Stimulated activated CD4-positive, alpha-beta T cell treated with anti-CD3 and anti-CD28 coated beads, Interleukin-1b, Interleukin-23, amount 100 ng/mL, for 48 hours (primary cell): ENCODE data around the gene AGPAT3.

Experiments
- DNase-seq: peaks from one replicate; pipeline ENCODE4 v3.0.0-alpha.2; 2020

AGPAT3 gene

GRCh38 chr21:44003307-44003966 is 138.4 kb downstream of the AGPAT3 start:
- DNase-seq = no peak

DNA sequence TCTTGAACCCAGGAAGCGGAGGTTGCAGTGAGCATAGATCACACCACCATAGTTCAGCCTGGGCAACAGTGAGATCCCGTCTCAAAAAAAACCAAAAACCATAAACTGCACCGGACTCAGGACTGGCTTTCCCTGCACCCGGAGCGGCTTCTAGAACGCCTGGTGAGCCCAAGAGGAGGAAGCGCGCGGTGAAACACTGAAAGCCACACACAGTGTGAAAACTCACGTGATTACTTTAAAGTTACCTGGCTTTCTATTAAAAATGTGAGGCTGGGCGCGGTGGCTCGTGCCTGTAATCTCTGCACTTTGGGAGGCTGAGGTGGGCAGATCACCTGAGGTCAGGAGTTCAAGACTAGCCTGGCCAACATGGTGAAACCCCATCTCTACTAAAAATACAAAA is 140.0 kb downstream of the AGPAT3 start:
- no peak for DNase-seq

DNA sequence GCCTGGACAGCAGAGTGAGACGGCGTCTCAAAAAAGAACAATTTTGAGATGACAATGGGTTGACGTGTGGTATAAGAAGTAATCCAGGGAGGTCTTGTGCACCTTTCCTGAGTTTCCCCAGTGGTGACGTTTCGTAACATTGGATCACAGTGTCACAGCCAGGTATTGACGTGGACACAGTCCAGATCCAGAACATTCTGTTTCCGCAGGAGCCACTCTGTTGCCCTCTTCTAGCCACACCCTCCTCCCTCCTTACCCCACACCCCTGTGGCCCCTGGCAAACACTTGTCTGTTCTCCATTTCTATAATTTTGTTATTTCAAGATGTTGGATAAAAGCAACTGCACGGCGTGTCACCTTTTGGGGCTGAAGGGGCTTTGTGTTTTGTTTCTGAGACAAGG is 140.6 kb downstream of the AGPAT3 start:
- DNase-seq = no peak

GRCh38 chr21:44006017-44006619 is 141.1 kb downstream of the AGPAT3 start:
- DNase-seq = no peak

DNA sequence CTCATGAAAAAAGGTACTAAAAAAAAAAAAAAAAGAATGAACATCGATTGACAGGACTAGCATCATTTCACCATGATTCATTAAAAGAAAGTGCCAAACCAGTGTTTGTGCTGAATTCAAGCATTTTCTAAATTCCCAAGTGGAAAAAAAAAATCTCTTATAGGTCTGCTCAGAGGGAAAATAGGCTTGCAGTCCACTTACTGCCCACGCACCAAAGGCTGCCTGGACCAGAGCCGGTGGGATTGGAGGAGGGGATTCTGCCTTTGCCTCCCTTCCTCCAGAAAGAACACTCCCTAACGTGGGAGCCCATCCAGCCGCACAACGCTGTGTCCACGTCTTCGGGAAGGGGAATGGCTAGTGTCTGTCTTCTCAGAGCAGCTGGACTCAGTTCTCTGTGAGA is 141.6 kb downstream of the AGPAT3 start:
- DNase-seq = no peak

GRCh38 chr21:44010429-44010828 is 145.4 kb downstream of the AGPAT3 start:
- no peak for DNase-seq

GRCh38 chr21:44011123-44011522 is 146.1 kb downstream of the AGPAT3 start:
- no peak for DNase-seq

DNA sequence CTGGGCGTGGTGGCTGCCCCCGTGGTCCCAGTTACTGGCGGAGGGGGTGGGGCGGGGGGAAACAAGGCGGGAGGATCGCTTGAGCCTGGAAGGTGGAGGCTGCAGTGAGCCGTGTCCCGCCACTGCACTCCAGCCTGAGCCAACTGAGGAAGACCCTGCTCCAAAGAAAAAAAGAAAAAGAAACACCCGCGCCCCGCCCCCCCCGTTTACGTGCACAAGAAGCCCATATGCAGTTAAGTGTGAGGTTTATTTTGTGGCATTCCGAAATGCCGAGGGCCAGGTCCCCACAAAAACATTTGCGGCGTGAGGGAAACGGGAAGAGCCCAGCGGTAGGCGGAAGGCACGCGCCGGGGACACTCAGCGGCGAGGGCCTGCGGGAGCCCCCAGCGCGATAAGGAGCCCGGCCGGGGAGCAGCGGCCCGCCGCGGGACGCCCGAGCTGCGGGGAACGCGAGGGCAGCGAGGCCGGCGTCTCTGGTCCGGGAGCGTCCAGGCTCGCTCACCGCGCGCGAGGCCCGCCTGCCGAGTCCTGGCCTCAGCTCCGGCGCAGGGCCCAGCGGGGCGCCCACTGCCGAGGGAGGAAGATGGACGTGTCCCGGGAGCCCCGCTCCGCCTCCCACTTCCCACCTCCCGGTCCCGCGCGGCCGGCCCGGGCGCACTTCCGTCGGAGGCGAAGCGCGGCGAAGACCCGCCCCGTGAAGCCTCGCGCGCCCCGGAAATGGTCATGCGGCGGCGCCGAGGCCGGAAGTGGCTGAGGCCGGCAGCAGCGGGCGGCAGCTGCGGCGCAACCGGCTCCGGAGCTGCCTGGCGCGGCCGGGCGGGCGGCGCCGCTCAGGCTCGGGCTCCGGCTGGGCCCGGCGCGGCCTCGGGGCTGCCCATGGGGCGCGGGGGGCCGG is 146.8 kb downstream of the AGPAT3 start, which contains the start of gene TRAPPC10:
TSS of gene TRAPPC10 (plus strand) at position 731 of the 895 bp plus-strand sequence. CDS start 185 bp downstream, outside the sequence.
- DNase-seq = peak; percentile 78

DNA sequence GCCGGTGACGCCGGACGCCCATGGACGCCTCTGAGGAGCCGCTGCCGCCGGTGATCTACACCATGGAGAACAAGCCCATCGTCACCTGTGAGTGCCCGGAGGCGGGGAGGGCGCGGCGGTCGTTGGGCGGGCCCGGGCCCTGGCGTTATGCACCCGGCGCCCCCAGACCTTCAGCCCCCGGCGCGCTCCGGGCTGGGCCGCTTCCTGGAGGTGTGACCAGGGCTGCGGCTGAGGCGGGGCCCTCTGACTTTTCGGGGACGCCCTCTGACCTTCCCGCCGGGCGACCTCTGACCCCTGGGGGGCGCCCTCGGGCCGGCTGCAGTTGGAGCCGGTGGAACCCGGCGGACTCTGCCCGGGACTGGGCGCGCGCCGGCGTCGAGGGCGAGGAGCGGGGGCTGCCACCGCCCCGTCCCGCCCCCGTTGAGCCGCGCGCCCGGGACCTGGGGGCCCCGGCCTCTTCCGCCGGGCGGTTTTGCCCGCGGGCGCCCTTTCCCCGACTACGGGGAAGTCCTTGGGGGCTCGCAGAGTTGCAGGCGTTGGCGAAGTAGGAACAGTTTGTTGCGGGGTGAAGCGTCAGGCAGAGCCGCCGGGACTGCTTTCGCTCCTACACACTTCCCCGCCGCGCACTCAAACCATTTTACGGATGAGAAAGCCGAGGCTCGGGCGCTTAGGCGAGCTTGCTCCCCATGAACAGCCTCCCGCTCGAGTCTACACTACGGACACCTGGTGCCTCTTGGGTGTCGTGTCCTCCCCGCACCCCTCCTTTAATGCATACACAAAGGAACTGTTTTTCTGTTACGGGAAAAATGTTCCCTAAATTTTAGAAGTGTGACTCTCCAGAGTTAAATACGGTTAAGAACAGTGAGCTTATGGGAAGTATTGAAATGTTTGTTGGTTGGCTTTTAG is 147.7 kb downstream of the AGPAT3 start:
- DNase-seq = peak; percentile 88

GRCh38 chr21:44013380-44014088 is 148.5 kb downstream of the AGPAT3 start:
- DNase-seq = peak; percentile 41

GRCh38 chr21:44017601-44018000 is 152.6 kb downstream of the AGPAT3 start:
- no peak for DNase-seq

GRCh38 chr21:44018127-44018526 is 153.1 kb downstream of the AGPAT3 start:
- no peak for DNase-seq

DNA sequence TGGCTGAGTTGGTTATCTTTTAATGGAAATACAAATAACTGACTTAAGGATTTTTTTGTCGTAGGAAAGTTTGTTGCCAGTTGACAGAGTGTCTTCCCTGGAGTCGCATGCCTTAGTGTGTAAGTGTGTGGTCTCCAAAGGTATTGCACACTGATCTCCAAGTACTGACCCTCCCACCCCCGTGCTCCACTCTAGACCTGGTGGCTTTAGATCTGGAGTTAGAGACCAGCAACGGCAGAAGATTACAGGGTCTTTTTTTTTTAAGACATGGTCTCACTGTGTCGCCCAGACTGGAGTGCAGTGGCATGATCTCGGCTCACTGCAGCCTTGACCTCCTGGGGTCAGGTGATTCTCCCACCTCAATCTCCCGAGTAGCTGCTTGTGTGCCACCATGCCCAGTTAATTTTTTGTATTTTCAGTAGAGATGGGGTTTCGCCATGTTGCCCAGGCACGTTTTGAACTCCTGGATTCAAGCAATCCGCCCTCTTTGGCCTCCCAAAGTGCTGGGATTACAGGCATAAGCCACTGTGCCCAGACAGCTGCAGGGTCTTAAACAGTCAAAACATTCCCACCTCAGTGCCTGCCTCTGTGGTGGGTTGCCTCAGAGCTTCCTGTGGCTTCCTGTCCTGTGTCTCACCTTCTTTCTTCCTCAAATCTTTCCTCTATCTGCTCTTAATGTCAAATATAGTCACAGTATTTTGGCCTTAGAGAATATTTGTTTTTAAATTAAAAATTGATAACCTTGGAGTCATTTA is 154.0 kb downstream of the AGPAT3 start:
- DNase-seq = no peak

DNA sequence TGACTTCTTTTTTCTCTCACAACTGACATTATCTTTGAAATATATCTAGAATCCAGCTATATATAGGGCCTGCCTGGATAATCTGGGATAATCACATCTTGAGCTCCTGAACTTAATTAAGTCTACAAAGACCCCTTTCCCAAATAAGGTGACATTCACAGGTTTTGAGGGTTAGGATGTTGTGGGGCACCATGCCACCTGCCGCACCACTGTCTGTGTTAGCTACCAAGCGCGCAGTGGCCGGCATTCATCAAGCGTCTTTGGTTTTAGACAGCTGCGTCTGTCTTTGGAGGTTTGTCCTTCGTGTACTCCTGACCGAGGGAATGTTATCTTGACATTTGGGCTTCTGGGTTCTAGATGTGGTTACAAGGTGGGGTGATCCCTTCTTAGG is 154.5 kb downstream of the AGPAT3 start:
- no peak for DNase-seq

GRCh38 chr21:44020551-44020950 is 155.5 kb downstream of the AGPAT3 start:
- DNase-seq = no peak

- no peak for DNase-seq
Measured at GRCh38 chr21:44021064-44021463, 156.0 kb downstream of the AGPAT3 start.

- no peak for DNase-seq
Measured at GRCh38 chr21:44024257-44024656, 159.2 kb downstream of the AGPAT3 start.

DNA sequence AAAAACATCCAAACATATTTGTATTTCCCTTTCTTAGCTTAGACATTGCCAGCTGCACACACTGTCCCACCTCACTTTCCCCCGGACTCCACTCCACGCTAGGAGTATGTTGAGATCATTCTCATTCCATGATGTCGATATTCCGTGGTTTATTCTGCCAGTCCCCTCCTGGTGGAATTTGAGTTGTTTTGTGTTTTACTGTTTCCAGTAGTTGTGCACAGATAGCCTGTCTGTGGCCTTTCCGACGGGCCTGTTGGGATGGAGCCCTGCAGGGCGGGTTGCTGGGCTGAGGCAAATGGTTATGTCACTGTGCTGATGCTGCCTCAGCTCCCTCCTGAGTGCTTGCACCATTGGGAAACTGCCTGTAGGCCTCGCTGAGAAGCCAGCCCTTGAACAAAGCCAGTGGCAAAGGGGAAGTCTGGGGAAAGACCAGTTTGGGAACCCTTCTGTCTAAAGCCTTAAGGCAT is 159.9 kb downstream of the AGPAT3 start:
- no peak for DNase-seq

- no peak for DNase-seq
Measured at GRCh38 chr21:44027607-44028286, 162.7 kb downstream of the AGPAT3 start.

GRCh38 chr21:44028287-44028659 is 163.2 kb downstream of the AGPAT3 start:
- DNase-seq = no peak
